Duodenal mucosa (tissue), 2 donors: ENCODE data around the gene B3GNT3.

ENCODE experiments used
- H3K27ac ChIP-seq: one replicate; pipeline ENCODE4 v1.7.0; 2013; ENCODE audit warnings: low read depth, low read length
- H3K27me3 ChIP-seq, 2 donors: one replicate each; pipeline ENCODE4 v1.7.0; 2013; ENCODE audit warnings: low read length in 2 of 2, control low read depth in 1 of 2; ENCODE audit not compliant: insufficient read depth in 2 of 2, control insufficient read depth in 1 of 2
- H3K36me3 ChIP-seq, 2 donors: one replicate each; pipeline ENCODE4 v1.7.0; 2013; ENCODE audit warnings: low read length in 2 of 2, control low read depth in 1 of 2; ENCODE audit not compliant: insufficient read depth in 2 of 2, control insufficient read depth in 1 of 2
- H3K4me1 ChIP-seq, 2 donors: one replicate each; pipeline ENCODE4 v1.7.0; 2013; ENCODE audit warnings: low read length in 2 of 2, control low read depth in 1 of 2; ENCODE audit not compliant: insufficient read depth in 2 of 2, control insufficient read depth in 1 of 2
- H3K4me3 ChIP-seq, 2 donors: one replicate each; pipeline ENCODE4 v1.7.0; 2013; ENCODE audit warnings: low read length in 2 of 2, low read depth in 1 of 2
- H3K9ac ChIP-seq, 2 donors: one replicate each; pipeline ENCODE4 v1.7.0; 2013; ENCODE audit warnings: low read length in 2 of 2, low read depth in 1 of 2
- H3K9me3 ChIP-seq, 2 donors: one replicate each; pipeline ENCODE4 v1.7.0; 2013; ENCODE audit warnings: low read length in 2 of 2, control low read depth in 1 of 2; ENCODE audit not compliant: control insufficient read depth in 1 of 2

B3GNT3 gene

GRCh38 chr19:17832443-17833208 lies 37.7 kb downstream of the B3GNT3 start:
- H3K9ac ChIP-seq = no peak overlapping the region
- H3K4me3 ChIP-seq = no peak overlapping the region
- no peak overlapping the region for H3K27ac ChIP-seq
- peaks cover 0 to 5% of the 10 kb centered on the region in 2 donors for H3K27me3 ChIP-seq
- H3K4me1 ChIP-seq = peaks cover 5 to 8% of the 10 kb centered on the region in 2 donors
- no peaks in the 10 kb centered on the region for H3K9me3 ChIP-seq
- H3K36me3 ChIP-seq = no peaks in the 10 kb centered on the region

- H3K4me1 ChIP-seq = peaks cover 5 to 8% of the 10 kb centered on the region in 2 donors
- H3K4me3 ChIP-seq = no peak overlapping the region
- no peak overlapping the region for H3K9ac ChIP-seq
- H3K27ac ChIP-seq = no peak overlapping the region
- H3K36me3 ChIP-seq = peaks cover 0 to 3% of the 10 kb centered on the region in 2 donors
- no peaks in the 10 kb centered on the region for H3K9me3 ChIP-seq
- peaks cover 0 to 5% of the 10 kb centered on the region in 2 donors for H3K27me3 ChIP-seq
Observed at GRCh38 chr19:17834350-17835181, 39.6 kb downstream of the B3GNT3 start.

- H3K9me3 ChIP-seq = no peaks in the 10 kb centered on the region
Observed at GRCh38 chr19:17835182-17836006, 40.5 kb downstream of the B3GNT3 start.

GRCh38 chr19:17836530-17836929 lies 41.6 kb downstream of the B3GNT3 start:
- Histone ChIP-seq H3K27me3 (peaks cover 0 to 4% of the 10 kb centered on the region in 2 donors), H3K4me1 (peaks cover 0 to under 1% of the 10 kb centered on the region in 2 donors), H3K9me3 (no peaks in the 10 kb centered on the region), H3K4me3 (no peak overlapping the region), H3K9ac (no peak overlapping the region), H3K27ac (no peak overlapping the region), H3K36me3 (peaks cover 0 to 7% of the 10 kb centered on the region in 2 donors)

More at GRCh38 chr19:17835182-17836006, 40.5 kb downstream of the B3GNT3 start:
- H3K4me3 ChIP-seq = no peak overlapping the region
- no peak overlapping the region for H3K9ac ChIP-seq
- H3K27ac ChIP-seq = no peak overlapping the region
- H3K4me1 ChIP-seq = peaks cover 1 to 7% of the 10 kb centered on the region in 2 donors
- peaks cover 0 to 5% of the 10 kb centered on the region in 2 donors for H3K27me3 ChIP-seq
- H3K36me3 ChIP-seq = peaks cover 0 to 3% of the 10 kb centered on the region in 2 donors

GRCh38 chr19:17837972-17838371 lies 43.0 kb downstream of the B3GNT3 start:
- Histone ChIP-seq H3K4me3 (no peak overlapping the region), H3K27ac (no peak overlapping the region), H3K36me3 (peaks cover 0 to 7% of the 10 kb centered on the region in 2 donors), H3K4me1 (peaks cover 0 to 4% of the 10 kb centered on the region in 2 donors), H3K27me3 (no peaks in the 10 kb centered on the region), H3K9me3 (no peaks in the 10 kb centered on the region), H3K9ac (no peak overlapping the region)

GRCh38 chr19:17840019-17840418 lies 45.1 kb downstream of the B3GNT3 start:
- H3K9ac ChIP-seq = no peak overlapping the region
- no peaks in the 10 kb centered on the region for H3K27me3 ChIP-seq
- H3K36me3 ChIP-seq = peaks cover 0 to 7% of the 10 kb centered on the region in 2 donors
- no peaks in the 10 kb centered on the region for H3K9me3 ChIP-seq
- peaks cover 0 to 4% of the 10 kb centered on the region in 2 donors for H3K4me1 ChIP-seq
- no peak overlapping the region for H3K27ac ChIP-seq
- no peak overlapping the region for H3K4me3 ChIP-seq

- Histone ChIP-seq H3K4me3 (no peak overlapping the region), H3K9ac (no peak overlapping the region), H3K36me3 (peaks cover 0 to 7% of the 10 kb centered on the region in 2 donors)
Observed at GRCh38 chr19:17841371-17841809, 46.5 kb downstream of the B3GNT3 start.

GRCh38 chr19:17841810-17842662 lies 47.1 kb downstream of the B3GNT3 start:
- no peaks in the 10 kb centered on the region for H3K9me3 ChIP-seq
- no peaks in the 10 kb centered on the region for H3K27me3 ChIP-seq
- H3K36me3 ChIP-seq = peaks cover 0 to 7% of the 10 kb centered on the region in 2 donors
- peaks cover 0 to 4% of the 10 kb centered on the region in 2 donors for H3K4me1 ChIP-seq
- H3K9ac ChIP-seq = no peak overlapping the region
- H3K27ac ChIP-seq = no peak overlapping the region
- no peak overlapping the region for H3K4me3 ChIP-seq

More at GRCh38 chr19:17841371-17841809, 46.5 kb downstream of the B3GNT3 start:
- no peak overlapping the region for H3K27ac ChIP-seq
- H3K4me1 ChIP-seq = peaks cover 0 to 4% of the 10 kb centered on the region in 2 donors
- no peaks in the 10 kb centered on the region for H3K27me3 ChIP-seq
- H3K9me3 ChIP-seq = no peaks in the 10 kb centered on the region
